Activated gamma-delta T cell treated with Interleukin-2 at 50 U/mL for 16 hours (primary cell): ENCODE results near the gene MARCKSL1.
"Not testable (repeated sequence)": the region's sequence is repeated elsewhere in the genome, so short reads cannot be mapped to it uniquely, and the experiment has no call there.

ENCODE experiments used
- DNase-seq: peaks from one replicate; pipeline ENCODE4 v3.0.0-alpha.2; 2020

The MARCKSL1 gene

GRCh38 chr1:32332290-32333079 is 3.5 kb downstream of the MARCKSL1 start:
- no peak for DNase-seq

GRCh38 chr1:32331549-32331948 is 4.5 kb downstream of the MARCKSL1 start:
- DNase-seq, result no peak

GRCh38 chr1:32330558-32331151 is 5.4 kb downstream of the MARCKSL1 start:
- no peak for DNase-seq

GRCh38 chr1:32329931-32330466 is 6.0 kb downstream of the MARCKSL1 start:
- no peak for DNase-seq

- no peak for DNase-seq
Measured at GRCh38 chr1:32327204-32327603, 8.8 kb downstream of the MARCKSL1 start.

- peak; percentile 14 for DNase-seq
Measured at GRCh38 chr1:32321712-32322291, 14.2 kb downstream of the MARCKSL1 start.

GRCh38 chr1:32318127-32318869 is 17.7 kb downstream of the MARCKSL1 start:
- DNase-seq, result no peak

GRCh38 chr1:32316903-32317277 is 19.1 kb downstream of the MARCKSL1 start:
- DNase-seq, result no peak

GRCh38 chr1:32311709-32312393 is 24.2 kb downstream of the MARCKSL1 start:
- DNase-seq, result no peak

GRCh38 chr1:32309960-32310359 is 26.1 kb downstream of the MARCKSL1 start:
- DNase-seq, result no peak

GRCh38 chr1:32307324-32307723 is 28.7 kb downstream of the MARCKSL1 start:
- no peak for DNase-seq

- DNase-seq, result no peak
Measured at GRCh38 chr1:32305310-32305709, 30.7 kb downstream of the MARCKSL1 start.

GRCh38 chr1:32303997-32304622 is 31.9 kb downstream of the MARCKSL1 start:
- DNase-seq, result no peak

- no peak for DNase-seq
Measured at GRCh38 chr1:32303358-32303757, 32.7 kb downstream of the MARCKSL1 start.

GRCh38 chr1:32299327-32299726 is 36.7 kb downstream of the MARCKSL1 start:
- no peak for DNase-seq

GRCh38 chr1:32298211-32298610 is 37.8 kb downstream of the MARCKSL1 start:
- not testable (repeated sequence) for DNase-seq

GRCh38 chr1:32291708-32292538 is 44.1 kb downstream of the MARCKSL1 start, which contains the start of gene HDAC1:
HDAC1 (plus strand) TSS chr1:32292083; CDS start chr1:32292170, 87 bp downstream.
- peak; percentile 97 for DNase-seq

- no peak for DNase-seq
Measured at GRCh38 chr1:32291145-32291707, 44.8 kb downstream of the MARCKSL1 start.

- no peak for DNase-seq
Measured at GRCh38 chr1:32289256-32289655, 46.8 kb downstream of the MARCKSL1 start.

GRCh38 chr1:32286763-32287162 is 49.3 kb downstream of the MARCKSL1 start:
- DNase-seq, result no peak

GRCh38 chr1:32285658-32286057 is 50.4 kb downstream of the MARCKSL1 start:
- DNase-seq, result no peak
